Activated naive CD4-positive, alpha-beta T cell (primary cell): Measurements from ENCODE around the gene FAM187B.
A peak's percentile ranks its signal among the peaks of the same experiment; 100 is the strongest.
"Not testable (repeated sequence)": the region's sequence is repeated elsewhere in the genome, so short reads cannot be mapped to it uniquely, and the experiment has no call there.

Experiments used
- DNase-seq, 4 experiments: peaks; one replicate each; lab custom pipeline; 2025; lab: John Stamatoyannopoulos, UW

Gene FAM187B

GRCh38 chr19:35213663-35214632 lies 14.6 kb downstream of the FAM187B start:
- DNase-seq = peak; percentile 24 to 53 (median 46)

- DNase-seq = no peak
Observed at GRCh38 chr19:35212241-35212640, 16.3 kb downstream of the FAM187B start.

- peak in 3 of 4 experiments; percentile 24 to 70 (median 69) for DNase-seq
Observed at GRCh38 chr19:35211545-35212230, 16.9 kb downstream of the FAM187B start.

GRCh38 chr19:35209646-35210045 lies 18.9 kb downstream of the FAM187B start:
- no peak for DNase-seq

- no peak for DNase-seq
Observed at GRCh38 chr19:35208121-35208520, 20.4 kb downstream of the FAM187B start.

GRCh38 chr19:35207391-35207871 lies 21.1 kb downstream of the FAM187B start:
- no peak for DNase-seq

GRCh38 chr19:35206855-35207254 lies 21.7 kb downstream of the FAM187B start:
- DNase-seq = no peak

- no peak for DNase-seq
Observed at GRCh38 chr19:35206379-35206778, 22.2 kb downstream of the FAM187B start.

- DNase-seq = no peak
Observed at GRCh38 chr19:35205733-35206323, 22.7 kb downstream of the FAM187B start.

- no peak for DNase-seq
Observed at GRCh38 chr19:35204799-35205732, 23.5 kb downstream of the FAM187B start.

GRCh38 chr19:35202722-35203688 lies 25.5 kb downstream of the FAM187B start:
- no peak for DNase-seq

- no peak for DNase-seq
Observed at GRCh38 chr19:35199481-35199880, 29.1 kb downstream of the FAM187B start.

- not testable (repeated sequence) for DNase-seq
Observed at GRCh38 chr19:35196861-35197260, 31.7 kb downstream of the FAM187B start.

- no peak for DNase-seq
Observed at GRCh38 chr19:35195830-35196229, 32.7 kb downstream of the FAM187B start.

GRCh38 chr19:35194012-35194984 lies 34.2 kb downstream of the FAM187B start:
- no peak for DNase-seq

GRCh38 chr19:35184884-35185283 lies 43.7 kb downstream of the FAM187B start:
- no peak for DNase-seq

GRCh38 chr19:35184267-35184666 lies 44.3 kb downstream of the FAM187B start:
- no peak for DNase-seq

GRCh38 chr19:35181387-35181786 lies 47.2 kb downstream of the FAM187B start:
- no peak for DNase-seq

- DNase-seq = no peak
Observed at GRCh38 chr19:35179830-35180229, 48.7 kb downstream of the FAM187B start.
